Heart left ventricle (tissue), 16 donors: Measurements from ENCODE around the gene PSMB5. TPM values are rescaled to one million over a fixed set of nuclear protein-coding genes. Genes with fewer than 3 reads are reported as not detected.

Experiments
- ATAC-seq, 4 donors: fragments of 200-7000 bp; cut with Tn5 transposase; one replicate each; pipeline ENCODE4 v1.9.1; 2020 to 2022; ENCODE audit warnings: moderate library complexity in 4 of 4, mild to moderate bottlenecking in 3 of 4, moderate number of reproducible peaks in 1 of 4
- DNase-seq, 5 donors: peaks; one replicate each; pipeline ENCODE4 v3.0.0-alpha.2; 2020
- H3K27ac ChIP-seq, 12 donors: fragments of 200-600 bp; sonication (generic) in 4 of 12; one replicate each; pipeline versions ENCODE4 v1.5.0 to v1.8.0; 2016 to 2022; ENCODE audit warnings: mild to moderate bottlenecking in 2 of 12
- H3K27me3 ChIP-seq, 9 donors: fragments of 200-600 bp; sonication (generic) in 2 of 9; one replicate each; pipeline versions ENCODE4 v1.5.1 to v1.8.0; 2016 to 2022; ENCODE audit warnings: mild to moderate bottlenecking in 3 of 9
- H3K36me3 ChIP-seq, 9 donors: fragments of 200-600 bp; sonication (generic) in 2 of 9; one replicate each; pipeline versions ENCODE4 v1.5.0 to v1.8.0; 2018 to 2022; ENCODE audit warnings: mild to moderate bottlenecking in 2 of 9
- H3K4me1 ChIP-seq, 12 donors: fragments of 200-600 bp; sonication (generic) in 4 of 12; one replicate each; pipeline versions ENCODE4 v1.5.0 to v1.8.0; 2016 to 2022; ENCODE audit warnings: mild to moderate bottlenecking in 3 of 12
- H3K4me3 ChIP-seq, 12 donors: fragments of 200-600 bp; sonication (generic) in 4 of 12; one replicate each; pipeline versions ENCODE4 v1.5.0 to v1.8.0; 2017 to 2022; ENCODE audit warnings: mild to moderate bottlenecking in 9 of 12, moderate library complexity in 4 of 12
- H3K9me3 ChIP-seq, 12 donors: fragments of 200-600 bp; sonication (generic) in 4 of 12; one replicate each; pipeline versions ENCODE4 v1.5.0 to v1.8.0; 2016 to 2022; ENCODE audit warnings: mild to moderate bottlenecking in 1 of 12
- CTCF ChIP-seq, 12 donors: fragments of 200-600 bp; sonication (generic) in 4 of 12; IDR thresholded peaks; one replicate each; pipeline versions ENCODE4 v1.5.0 to v1.8.0; 2018 to 2022; ENCODE audit warnings: antibody characterized with exemption in 12 of 12, mild to moderate bottlenecking in 5 of 12
- POLR2A ChIP-seq, 2 donors: fragments of 450-650 bp; IDR thresholded peaks; one replicate each; pipeline ENCODE4 v1.6.1; 2017; ENCODE audit warnings: antibody characterized with exemption in 2 of 2, mild to moderate bottlenecking in 2 of 2, moderate library complexity in 2 of 2
- WGBS, 4 donors: extraction: QIAGEN DNeasy Blood & Tissue Kit in 2 of 4; methylation state at CpG; one replicate each; pipeline versions ENCODE4 v1.1.5 to v1.1.7; 2013 to 2018; 5-methylcytosine and 5-hydroxymethylcytosine counted together
- intact Hi-C, 10 donors: fragments of 100-400 bp; cut with DNase I; formaldehyde crosslinking; loops; one replicate each; pipeline versions ENCODE4 v1.11.1 to v1.14.2; 2022
- polyA plus RNA-seq, 2 donors: library from polyadenylated mRNA; stranded (reverse); fragments of 200-250 nt; gene quantifications; one replicate each; pipeline ENCODE4 v1.2.3, GENCODE V29; 2013
- total RNA-seq, 9 donors: library from RNA; depleted of rRNA in 2 of 9; stranded (reverse); fragments of >200 nt in 2 of 9; fragmentation: NEBNext Ultra II Directional in 3 of 9; extraction: Animal tissue kit (Norgen Biotek cat#: 25700) in 3 of 9; gene quantifications; one replicate each; pipeline versions ENCODE4 v1.1.0 to v1.2.4, GENCODE V29; 2016 to 2023
- donor health status: ischemic (EF 13 %, LVEDD 7.1; RV severe dilation, severe dysfunction).
- donor health status: healthy with polysubstance abuse.
- donor health status: DM: no; HTN: yes; CAD: no.
- donor health status: DM: no; HTN: no; CAD: no.
- donor health status: ischemic (EF 25% LVEDD 6.9; RV normal size, moderate dysfunction).
- donor health status: ischemic (EF 25% LVEDD 5.7; RV mildly dilated, moderate dysfunction).
- donor health status: healthy.
- donor health status: DM: yes; HTN: yes; CAD: no.
- donor health status: ischemic (EF 35%, LVEDD 5.7; RV mildly dilated, moderate dysfunction).
- donor health status: nonischemic (EF 11% LVEDD 7.7; RV severe dilation, severe dysfunction).
- donor health status: DM: yes; HTN: yes; CAD: no.
- donor health status: PGD.
- donor health status: ischemic (EF 29% LVEDD 5.4; RV normal size, mild dysfunction).
- donor health status: nonischemic (EF 23%, LVEDD 6.1; RV moderate dilation, normal function).

The PSMB5 gene
- total and polyA plus RNA-seq, 11 donors, result 75.7 to 233 (median 122) TPM

GRCh38 chr14:23047751-23048693 lies 13.3 kb upstream of the PSMB5 start:
- no peaks in the 10 kb centered on the region for H3K27me3 ChIP-seq
- no peak for TF ChIP-seq CTCF (IDR thresholded peaks at IDR 0.05)
- TF ChIP-seq POLR2A (IDR thresholded peaks at IDR 0.05), result no peak
- H3K36me3 ChIP-seq, result no peaks in the 10 kb centered on the region
- H3K4me1 ChIP-seq, result peaks cover 3 to 38% (median 14%) of the 10 kb centered on the region in 12 donors
- ATAC-seq (no peak), DNase-seq (no peak)
- no peaks in the 10 kb centered on the region for H3K9me3 ChIP-seq
- H3K4me3 ChIP-seq, result no peak overlapping the region
- peak overlapping the region in 8 of 12 donors; percentile 47 to 78 (median 64) for H3K27ac ChIP-seq
- intact Hi-C loops, result no loop called here
- WGBS, 4 donors, result 61 to 73% (median 71%) methylated on average over 63 to 85 of the region's 85 CpGs

- H3K27me3 ChIP-seq, result no peaks in the 10 kb centered on the region
- no peak overlapping the region for H3K4me3 ChIP-seq
- H3K27ac ChIP-seq, result peak overlapping the region in 11 of 12 donors; percentile 25 to 78 (median 58)
- no peaks in the 10 kb centered on the region for H3K36me3 ChIP-seq
- H3K9me3 ChIP-seq, result no peaks in the 10 kb centered on the region
- TF ChIP-seq CTCF (IDR thresholded peaks at IDR 0.05) (no peak), POLR2A (IDR thresholded peaks at IDR 0.05) (no peak)
- intact Hi-C loops, result no loop called here
- ATAC-seq (peak in 3 of 4 donors; percentile 12 to 55 (median 17)), DNase-seq (peak in 3 of 5 donors; percentile 54 to 62 (median 55))
- H3K4me1 ChIP-seq, result peaks cover 3 to 38% (median 14%) of the 10 kb centered on the region in 12 donors
- 50 to 69% (median 64%) methylated on average over 6 of the region's 6 CpGs for WGBS, 4 donors
Observed at GRCh38 chr14:23047034-23047634, 12.4 kb upstream of the PSMB5 start.

- ATAC-seq, result peak; percentile 17 to 62 (median 45)
- H3K27ac ChIP-seq, result peak overlapping the region in 10 of 12 donors; percentile 25 to 78 (median 60)
Observed at GRCh38 chr14:23045419-23046357, 11.0 kb upstream of the PSMB5 start.

More at GRCh38 chr14:23045419-23046357, 11.0 kb upstream of the PSMB5 start:
- Histone ChIP-seq H3K9me3 (no peaks in the 10 kb centered on the region), H3K36me3 (no peaks in the 10 kb centered on the region), H3K4me1 (peaks cover 3 to 38% (median 14%) of the 10 kb centered on the region in 12 donors), H3K4me3 (no peak overlapping the region), H3K27me3 (no peaks in the 10 kb centered on the region)
- DNase-seq, result peak in 1 of 5 donors; percentile 61
- 74 to 81% (median 80%) methylated on average over 13 of the region's 13 CpGs for WGBS, 4 donors
- intact Hi-C loops, result no loop called here
- no peak for TF ChIP-seq POLR2A (IDR thresholded peaks at IDR 0.05)
- TF ChIP-seq CTCF (IDR thresholded peaks at IDR 0.05), result no peak
